AG10803 (cell line): ENCODE data around the gene LTA4H.
"Not testable (repeated sequence)": the region's sequence is repeated elsewhere in the genome, so short reads cannot be mapped to it uniquely, and the experiment has no call there.

Experiments used
- DNase-seq: peaks from one replicate; pipeline ENCODE4 v3.0.0; 2010; ENCODE audit warnings: low read depth
- H3K4me3 ChIP-seq: 2 replicates; pipeline ENCODE4 v1.5.1; 2011; ENCODE audit warnings: mild to moderate bottlenecking, low read length, control low read depth
- TF ChIP-seq, protein P1 (sequence below): conservative IDR thresholded peaks from 2 replicates; pipeline ENCODE4 v1.5.1; 2011; ENCODE audit warnings: mild to moderate bottlenecking, low read length, control low read depth, inconsistent platforms

The LTA4H gene

DNA sequence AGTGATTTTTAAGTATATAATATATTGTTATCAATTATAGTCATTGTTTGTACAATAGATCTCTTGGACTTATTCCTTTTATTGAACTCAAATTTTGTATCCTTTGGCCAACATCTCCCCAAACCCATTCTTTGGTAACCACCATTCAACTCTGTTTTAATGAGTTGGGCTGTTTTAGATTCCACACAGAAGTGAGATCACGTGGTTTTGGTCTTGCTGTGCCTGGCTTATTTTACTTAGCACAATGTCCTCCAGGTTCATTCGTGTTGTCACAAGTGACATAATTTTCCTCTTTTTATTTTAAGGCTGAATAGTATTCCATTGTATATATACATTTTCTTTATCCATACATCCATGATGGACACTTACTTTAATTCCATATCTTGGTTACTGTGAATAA, 40.2 kb upstream of the LTA4H start:
- no peak for DNase-seq
- no peak overlapping the region for H3K4me3 ChIP-seq
- TF ChIP-seq, protein P1, sequence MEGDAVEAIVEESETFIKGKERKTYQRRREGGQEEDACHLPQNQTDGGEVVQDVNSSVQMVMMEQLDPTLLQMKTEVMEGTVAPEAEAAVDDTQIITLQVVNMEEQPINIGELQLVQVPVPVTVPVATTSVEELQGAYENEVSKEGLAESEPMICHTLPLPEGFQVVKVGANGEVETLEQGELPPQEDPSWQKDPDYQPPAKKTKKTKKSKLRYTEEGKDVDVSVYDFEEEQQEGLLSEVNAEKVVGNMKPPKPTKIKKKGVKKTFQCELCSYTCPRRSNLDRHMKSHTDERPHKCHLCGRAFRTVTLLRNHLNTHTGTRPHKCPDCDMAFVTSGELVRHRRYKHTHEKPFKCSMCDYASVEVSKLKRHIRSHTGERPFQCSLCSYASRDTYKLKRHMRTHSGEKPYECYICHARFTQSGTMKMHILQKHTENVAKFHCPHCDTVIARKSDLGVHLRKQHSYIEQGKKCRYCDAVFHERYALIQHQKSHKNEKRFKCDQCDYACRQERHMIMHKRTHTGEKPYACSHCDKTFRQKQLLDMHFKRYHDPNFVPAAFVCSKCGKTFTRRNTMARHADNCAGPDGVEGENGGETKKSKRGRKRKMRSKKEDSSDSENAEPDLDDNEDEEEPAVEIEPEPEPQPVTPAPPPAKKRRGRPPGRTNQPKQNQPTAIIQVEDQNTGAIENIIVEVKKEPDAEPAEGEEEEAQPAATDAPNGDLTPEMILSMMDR, result no peak

DNA sequence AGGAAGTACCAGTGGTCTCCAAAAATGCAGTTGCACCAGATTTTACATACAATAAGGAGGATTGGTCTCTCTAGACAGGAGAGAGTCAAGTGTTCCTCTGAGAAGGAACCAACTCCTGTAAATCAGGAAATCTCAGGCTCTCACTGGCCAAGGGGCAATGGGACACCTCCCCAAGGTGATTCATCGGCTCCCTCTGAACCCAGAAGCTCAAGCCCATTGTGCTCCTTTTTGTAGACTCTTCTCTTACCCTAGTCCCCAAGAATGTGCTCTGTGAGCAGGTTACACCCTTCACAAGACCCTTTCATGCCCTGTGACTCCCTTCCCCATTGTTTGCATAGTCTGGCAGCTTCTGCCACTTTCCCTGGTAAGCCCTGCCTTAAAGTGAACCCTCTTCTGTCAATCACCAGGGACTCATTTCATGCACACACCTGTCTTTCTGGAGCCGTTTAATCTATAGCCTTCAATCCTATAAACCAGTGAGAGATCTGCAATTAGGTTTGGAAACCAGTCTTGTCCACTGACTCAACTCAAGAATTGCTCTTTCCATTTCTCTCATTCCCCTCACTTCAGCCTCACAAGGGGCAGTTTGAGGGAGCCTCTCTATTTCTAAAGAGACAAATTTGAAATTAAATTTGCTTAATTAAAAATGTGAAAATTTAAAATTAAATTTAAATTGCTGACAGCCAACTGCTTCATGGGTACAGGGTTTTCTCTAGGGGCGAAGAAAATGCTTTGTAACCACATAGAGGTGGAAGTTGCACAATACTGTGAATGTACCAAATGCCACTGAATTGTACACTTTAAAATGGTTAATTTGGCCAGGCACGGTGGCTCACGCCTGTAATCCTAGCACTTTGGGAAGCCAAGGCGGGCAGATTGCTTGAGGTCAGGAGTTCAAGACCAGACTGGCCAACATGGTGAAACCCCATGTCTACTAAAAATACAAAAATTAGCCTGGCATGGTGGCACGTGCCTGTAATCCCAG, 38.3 kb upstream of the LTA4H start:
- H3K4me3 ChIP-seq, result no peak overlapping the region
- no peak for DNase-seq
- TF ChIP-seq, protein P1, result no peak

DNA sequence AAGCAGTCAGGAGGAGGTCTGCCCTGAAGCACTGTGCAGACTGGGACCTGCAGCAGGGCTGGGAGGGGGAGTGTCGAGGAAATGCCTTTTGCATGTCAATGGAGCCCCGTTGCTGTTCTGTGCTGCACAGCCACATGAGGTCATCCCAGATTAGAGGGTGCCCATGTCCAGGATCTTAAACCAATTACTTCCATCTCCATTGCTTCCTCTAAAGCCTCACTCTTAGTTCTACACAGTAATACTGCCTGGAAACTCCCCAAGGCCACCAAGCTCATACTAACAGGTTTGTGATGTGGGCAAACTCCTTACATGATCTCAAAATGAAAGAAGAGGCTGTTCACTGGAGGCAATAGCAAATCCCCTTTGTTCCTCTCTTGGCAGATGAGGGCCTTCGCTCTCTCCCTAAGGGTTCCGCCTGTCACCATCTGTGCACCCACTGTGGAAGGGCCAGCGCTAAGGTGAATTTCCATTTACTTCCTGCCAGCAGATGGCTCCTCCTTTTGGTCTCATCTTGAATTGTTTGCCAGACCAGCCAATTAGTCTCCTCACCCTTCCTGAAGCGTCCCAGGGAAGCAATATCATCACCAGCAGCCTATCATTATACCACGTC, 35.4 kb upstream of the LTA4H start:
- peak; percentile 27 for DNase-seq
- H3K4me3 ChIP-seq, result no peak overlapping the region
- TF ChIP-seq, protein P1, result peak; percentile 27; the same call in 1 of the 2 replicates

DNA sequence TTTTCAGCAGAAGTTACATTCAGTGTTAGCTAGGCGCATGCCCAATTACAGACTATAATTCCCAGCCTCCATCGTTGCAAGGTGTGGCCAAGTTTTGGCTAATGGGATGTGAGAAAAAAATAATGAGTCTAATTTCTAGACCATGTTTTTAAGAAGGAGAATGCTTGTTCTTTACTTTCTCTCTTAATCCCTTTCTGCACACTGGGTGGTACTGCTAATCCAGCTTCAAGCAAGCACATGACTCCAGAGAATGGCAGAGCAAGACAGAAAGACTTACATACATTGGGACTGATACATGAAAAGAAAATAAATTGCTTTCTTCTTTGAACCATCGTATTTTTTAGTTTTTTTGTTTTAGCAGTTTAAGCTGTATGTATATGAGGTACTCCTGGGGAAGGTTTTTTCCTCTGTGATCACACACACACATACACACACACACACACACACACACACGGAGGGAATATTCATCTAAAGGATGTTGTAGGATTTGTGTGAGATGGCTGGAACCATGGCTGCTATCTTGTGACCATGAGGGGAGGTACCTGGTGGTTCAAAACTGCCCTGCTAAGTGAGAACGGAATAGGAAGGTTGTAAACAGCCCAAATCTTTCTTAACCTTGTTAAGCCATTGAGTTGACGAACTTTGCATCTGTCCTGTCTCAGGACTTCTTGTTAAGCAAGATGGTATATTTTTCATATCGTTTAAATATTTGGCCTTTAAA, 34.3 kb upstream of the LTA4H start:
- no peak for DNase-seq
- H3K4me3 ChIP-seq, result no peak overlapping the region
- TF ChIP-seq, protein P1, result no peak

DNA sequence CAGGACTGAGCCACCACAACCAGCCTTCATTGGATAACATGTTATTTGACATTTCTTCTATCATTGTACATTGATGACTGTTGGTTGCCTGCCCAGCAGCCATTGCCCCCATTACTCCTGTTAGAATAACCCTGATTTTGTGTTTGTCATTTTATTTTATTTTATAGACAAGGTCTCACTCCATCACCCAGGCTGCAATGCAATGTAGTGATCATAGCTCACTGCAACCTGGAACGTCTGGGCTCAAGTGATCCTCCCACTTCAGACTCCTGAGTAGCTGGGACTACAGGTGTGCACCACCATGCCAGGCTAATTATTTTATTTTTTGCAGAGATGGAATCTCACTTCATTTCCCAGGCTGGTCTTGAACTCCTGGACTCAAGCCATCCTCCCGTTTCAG, 33.2 kb upstream of the LTA4H start:
- no peak for DNase-seq

DNA sequence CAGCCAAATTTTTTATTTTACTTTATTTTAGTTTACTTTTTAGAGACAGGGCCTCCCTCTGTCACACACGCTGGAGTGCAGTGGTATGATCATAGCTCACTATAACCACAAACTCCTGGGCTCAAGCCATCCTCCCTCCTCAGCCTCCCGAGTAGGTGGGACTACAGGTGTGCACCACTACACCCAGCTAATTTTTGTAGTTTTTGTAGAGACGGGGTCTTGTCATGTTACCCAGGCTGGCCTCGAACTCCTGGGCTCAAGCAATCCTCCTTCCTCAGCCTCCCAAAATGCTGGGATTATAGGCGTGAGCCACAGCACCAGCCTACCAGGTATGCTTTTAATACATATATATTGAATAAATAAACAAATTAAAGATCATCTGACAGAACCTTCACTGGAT, 32.7 kb upstream of the LTA4H start:
- TF ChIP-seq, protein P1, result no peak
- no peak overlapping the region for H3K4me3 ChIP-seq
- DNase-seq, result no peak

More for the DNA sequence above, 33.2 kb upstream of the LTA4H start:
- TF ChIP-seq, protein P1, result no peak
- H3K4me3 ChIP-seq, result no peak overlapping the region

DNA sequence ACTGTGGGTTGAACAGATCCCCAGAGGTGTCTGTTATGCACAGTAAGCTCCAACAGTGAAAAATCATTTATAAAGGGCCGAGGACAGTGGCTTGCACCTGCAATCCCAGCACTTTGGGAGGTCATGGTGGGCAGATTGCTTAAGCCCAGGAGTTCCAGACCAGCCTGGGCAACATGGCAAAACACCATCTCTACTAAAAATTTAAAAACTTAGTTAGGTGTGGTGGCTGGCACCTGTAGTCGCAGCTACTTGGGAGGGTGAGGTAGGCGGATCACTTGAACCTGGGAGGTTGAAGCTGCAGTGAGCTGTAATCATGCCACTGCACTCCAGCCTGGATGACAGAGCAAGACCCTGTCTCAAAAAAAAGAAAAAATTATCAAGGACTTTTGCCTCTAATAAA, 30.4 kb upstream of the LTA4H start:
- not testable (repeated sequence) for DNase-seq, H3K4me3 ChIP-seq
